Activated T-cell treated with anti-CD3 and anti-CD28 coated beads for 24 hours (primary cell): ENCODE results near the gene RNASE7.

Experiments
- DNase-seq: peaks from one replicate; pipeline ENCODE4 v3.0.0-alpha.2; 2020; ENCODE audit warnings: low read depth

RNASE7 gene

GRCh38 chr14:21087294-21088091, 45.3 kb downstream of the RNASE7 start:
- DNase-seq = peak; percentile 33

- no peak for DNase-seq
Measured at GRCh38 chr14:21088687-21089086, 46.5 kb downstream of the RNASE7 start.

- no peak for DNase-seq
Measured at GRCh38 chr14:21089271-21089670, 47.1 kb downstream of the RNASE7 start.

DNA sequence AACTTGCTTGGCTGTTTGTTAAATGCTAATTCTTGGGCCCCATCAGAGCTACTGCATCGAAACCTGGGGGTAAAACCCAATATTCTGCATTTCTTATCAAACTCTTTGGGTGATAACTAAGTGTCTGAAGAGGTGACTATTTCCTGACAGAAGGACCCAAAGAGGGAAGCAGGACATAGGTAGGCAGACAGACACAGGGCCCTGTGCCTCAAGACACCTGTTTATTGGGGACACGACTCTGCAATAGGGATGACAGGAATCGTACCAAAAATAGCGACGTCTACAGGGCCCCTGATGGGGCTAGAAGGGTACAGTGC, 47.7 kb downstream of the RNASE7 start:
- DNase-seq = no peak

DNA sequence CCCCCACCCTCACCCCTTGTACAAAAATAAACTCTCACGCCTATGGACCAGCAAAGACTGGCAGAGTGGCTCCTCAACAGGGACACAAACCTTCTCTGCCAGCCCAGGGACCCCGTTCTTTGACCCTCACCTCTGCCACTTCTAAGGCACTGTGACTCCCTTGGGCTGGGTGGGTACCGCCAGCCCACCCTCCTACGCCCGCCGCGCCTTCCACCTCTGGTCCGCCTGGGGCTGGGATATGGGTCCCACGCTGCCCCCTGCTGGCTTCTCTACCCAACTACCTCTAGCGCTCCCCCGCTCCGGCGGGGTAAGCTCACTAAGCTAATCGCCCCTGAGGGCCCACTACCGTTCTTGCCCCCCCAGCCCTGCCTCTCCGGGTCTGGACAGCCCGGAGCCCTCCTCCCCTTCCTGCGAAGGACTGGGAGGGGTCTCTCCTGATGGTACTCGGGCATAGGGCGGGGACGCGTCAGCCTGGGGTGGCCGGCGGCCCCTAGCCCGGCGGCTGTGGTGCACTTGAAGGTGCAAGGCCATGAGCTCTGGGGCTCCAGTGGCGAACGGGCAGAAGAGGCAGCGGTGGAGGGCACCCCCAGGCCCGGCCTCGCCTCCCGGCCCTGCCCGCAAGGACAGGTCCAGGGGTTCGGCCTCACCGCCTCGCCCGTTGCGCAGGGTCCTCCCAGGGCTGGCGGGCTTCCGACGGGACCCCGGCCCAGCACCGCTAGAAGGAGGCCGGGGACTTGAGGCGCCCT, 48.2 kb downstream of the RNASE7 start:
- DNase-seq = no peak

GRCh38 chr14:21090940-21091663, 48.9 kb downstream of the RNASE7 start:
- DNase-seq = no peak

DNA sequence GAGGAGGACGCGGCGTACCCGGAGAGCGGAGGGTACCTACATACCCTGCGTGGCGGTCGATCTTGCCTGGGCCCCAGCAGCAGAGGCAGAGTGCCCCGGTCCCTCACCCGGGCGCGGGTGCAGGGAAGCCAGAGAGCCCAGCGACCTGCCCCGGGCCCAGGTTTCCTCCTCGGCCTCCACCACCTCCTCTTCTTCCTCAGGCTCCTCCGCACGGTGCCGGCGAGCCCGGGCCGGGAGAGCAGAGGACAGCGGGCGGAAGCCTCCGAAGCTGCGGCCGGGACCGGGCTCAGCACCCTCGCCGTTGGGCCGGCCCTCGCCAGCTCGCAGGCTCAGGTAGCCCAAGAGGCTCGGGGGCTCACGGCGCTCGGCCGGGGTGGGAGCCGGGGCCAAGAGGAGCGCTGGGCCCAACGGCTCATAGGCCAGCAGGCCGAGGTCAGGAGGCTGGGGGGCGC, 49.7 kb downstream of the RNASE7 start:
- DNase-seq = no peak

GRCh38 chr14:21092273-21093011, 50.3 kb downstream of the RNASE7 start:
- peak; percentile 85 for DNase-seq

- no peak for DNase-seq
Measured at GRCh38 chr14:21093018-21093417, 50.9 kb downstream of the RNASE7 start.
